GM19455 (cell line): Measurements from ENCODE around the gene HPS6.

Source experiments
- ATAC-seq: cut with Tn5 transposase; IDR thresholded peaks from one replicate; pipeline ENCODE4 v1.9.1; 2021; ENCODE audit not compliant: unreplicated experiment

The HPS6 gene

DNA sequence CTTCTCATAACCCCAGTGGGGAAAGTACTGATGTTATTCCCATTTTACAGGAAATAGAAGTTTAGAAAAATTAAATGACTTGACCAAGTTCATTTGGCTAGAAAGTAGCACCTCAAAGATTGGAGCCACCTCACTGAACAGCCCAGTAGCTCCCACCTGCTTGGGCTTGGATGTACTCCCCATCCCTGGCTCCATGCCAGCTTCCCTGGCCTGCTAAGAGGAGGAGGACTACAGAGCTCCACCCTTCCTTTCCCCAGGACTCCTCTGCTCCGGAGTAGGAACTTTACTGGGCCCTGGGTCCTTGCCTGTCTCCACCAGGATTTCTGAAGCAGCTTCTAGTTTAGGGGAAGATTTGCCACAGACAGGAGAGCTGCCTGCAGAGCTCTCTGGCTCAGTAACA is 3.1 kb downstream of the HPS6 start:
- no peak for ATAC-seq

- no peak for ATAC-seq
Measured at GRCh38 chr10:102069071-102069470, 3.9 kb downstream of the HPS6 start.

- no peak for ATAC-seq
Measured at GRCh38 chr10:102072673-102073527, 7.8 kb downstream of the HPS6 start.

GRCh38 chr10:102083541-102083940 is 18.4 kb downstream of the HPS6 start:
- ATAC-seq, result no peak

GRCh38 chr10:102085336-102085735 is 20.2 kb downstream of the HPS6 start:
- no peak for ATAC-seq

- ATAC-seq, result no peak
Measured at GRCh38 chr10:102086196-102086595, 21.0 kb downstream of the HPS6 start.

DNA sequence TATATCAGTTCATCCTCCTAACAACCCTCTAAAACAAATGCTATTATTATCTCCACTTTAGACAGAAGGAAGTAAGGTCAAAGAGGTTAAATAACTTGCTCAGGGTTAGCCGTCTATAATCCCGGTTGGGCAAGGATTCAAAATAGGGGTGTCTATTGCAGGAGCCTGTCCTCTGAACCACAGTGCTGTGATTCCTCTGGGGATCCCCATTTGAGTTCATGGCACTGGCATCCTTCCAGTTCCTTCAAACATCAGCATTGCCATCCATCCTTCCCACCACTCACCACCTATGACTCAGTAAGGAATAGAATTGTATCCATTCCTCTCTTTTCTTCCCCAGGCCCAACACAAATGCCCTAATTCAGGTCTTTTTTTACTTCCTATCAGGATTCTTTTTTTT is 25.6 kb downstream of the HPS6 start:
- ATAC-seq, result no peak

GRCh38 chr10:102096449-102096848 is 31.3 kb downstream of the HPS6 start:
- ATAC-seq, result no peak

DNA sequence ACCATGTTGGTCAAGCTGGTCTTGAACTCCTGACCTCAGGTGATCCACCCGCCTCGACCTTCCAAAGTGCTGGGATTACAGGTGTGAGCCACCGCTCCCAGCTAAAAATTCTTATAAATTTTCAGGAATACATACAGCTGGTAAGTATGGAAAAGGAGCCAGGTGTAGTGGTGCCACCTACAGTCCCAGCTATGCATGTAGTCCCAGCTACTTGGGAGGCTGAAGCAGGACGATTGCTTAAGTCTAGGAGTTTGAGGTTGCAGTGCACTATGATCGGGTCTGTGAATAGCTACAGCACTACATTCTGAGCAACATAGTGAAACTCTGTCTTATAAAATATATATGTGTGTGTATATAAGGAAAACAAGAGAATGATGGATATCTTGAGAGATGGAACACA is 36.0 kb downstream of the HPS6 start:
- ATAC-seq, result no peak

- ATAC-seq, result no peak
Measured at GRCh38 chr10:102102421-102102820, 37.3 kb downstream of the HPS6 start.

GRCh38 chr10:102106998-102107397 is 41.8 kb downstream of the HPS6 start:
- no peak for ATAC-seq

DNA sequence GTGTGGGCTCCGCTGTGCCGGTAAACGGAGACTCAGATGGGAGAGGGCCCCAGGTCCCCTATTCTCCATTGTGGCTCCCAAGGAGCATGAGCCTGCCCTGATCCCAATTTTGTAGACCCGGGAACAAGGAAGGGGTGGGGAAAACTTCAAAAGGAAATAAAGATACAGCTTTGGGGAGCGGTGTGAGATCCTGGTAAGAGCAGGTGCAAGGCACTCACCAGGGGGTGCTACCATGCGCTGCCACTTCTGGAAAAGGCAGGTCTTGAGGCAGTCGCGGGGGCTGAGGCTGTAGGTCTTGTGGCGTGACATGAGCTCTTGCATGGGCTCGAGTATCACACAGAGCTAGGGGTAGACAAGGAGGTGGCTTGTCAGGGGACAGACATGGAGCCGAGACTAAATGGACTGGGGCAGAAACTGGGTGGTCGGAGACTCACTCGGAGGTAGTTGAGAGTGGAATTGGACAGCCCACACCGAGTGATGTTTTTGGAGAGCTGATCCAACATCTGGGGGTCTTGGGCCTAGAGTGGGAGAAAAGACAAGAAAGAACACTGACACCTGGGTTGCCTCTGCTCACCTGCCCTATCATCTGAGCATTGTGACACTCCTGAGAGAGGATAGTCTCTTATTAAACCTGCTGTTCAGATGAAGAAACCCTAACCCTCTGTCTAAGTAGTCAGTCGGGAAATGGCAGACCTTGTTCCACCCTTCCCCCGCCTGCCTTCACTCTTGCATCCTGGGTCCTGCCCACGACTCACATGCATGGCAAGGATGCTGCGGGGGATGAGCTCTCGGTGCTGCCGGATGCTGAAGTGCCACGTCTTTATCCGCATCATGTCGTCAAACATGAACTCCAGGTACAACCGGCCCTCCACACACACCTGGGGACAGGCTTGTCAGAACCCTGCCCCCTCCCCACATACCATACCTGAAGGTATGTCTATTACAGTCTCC is 44.3 kb downstream of the HPS6 start:
- no peak for ATAC-seq

DNA sequence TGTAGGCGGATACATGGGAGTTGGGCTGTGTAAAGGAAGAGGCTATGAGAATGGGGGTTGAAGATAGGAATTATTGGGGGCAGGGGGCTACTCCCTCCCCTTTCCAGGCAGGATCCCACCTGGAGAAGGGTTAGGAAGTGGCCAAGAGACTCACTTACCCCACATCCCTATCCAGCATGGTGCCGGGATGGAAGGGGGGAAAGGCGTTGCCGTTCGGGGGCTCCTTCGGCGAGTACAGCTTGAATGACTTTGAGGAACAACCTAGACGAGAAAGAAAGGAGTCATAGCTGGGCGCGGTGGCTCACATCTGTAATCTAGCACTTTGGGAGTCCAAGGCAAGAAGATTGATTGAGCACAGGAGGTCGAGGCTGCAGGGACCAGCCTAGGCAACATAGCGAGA is 46.1 kb downstream of the HPS6 start:
- no peak for ATAC-seq

DNA sequence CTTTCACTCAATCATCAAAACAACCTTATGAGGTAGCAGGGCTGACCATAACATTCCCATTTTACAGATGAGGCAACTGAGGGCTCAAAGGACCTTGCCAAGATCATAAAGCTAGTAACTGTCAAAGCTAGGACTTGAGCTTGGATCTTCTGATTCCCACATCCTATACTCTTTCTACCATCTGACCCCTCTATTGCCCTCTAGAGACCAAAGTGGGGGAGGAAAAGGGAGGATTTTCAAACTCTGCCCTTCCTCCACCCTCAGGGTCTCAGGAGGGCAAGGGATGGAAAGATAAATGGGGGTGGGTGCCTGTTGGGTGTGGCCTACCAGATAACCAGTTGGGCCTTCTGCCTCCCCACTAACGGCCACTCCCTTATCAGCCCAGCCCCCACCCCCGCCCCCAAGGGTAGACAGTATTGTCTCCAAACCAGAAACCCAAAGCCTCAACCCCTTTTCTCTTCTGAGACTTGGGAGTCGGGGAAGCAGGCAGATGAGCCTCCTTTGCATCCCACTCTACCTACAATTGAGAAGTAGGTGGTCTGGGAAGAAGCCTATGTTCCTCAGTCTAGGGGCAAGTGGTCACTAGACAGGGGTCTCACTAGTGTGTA is 47.2 kb downstream of the HPS6 start:
- ATAC-seq, result no peak

GRCh38 chr10:102113261-102113955 is 48.3 kb downstream of the HPS6 start:
- ATAC-seq, result no peak

DNA sequence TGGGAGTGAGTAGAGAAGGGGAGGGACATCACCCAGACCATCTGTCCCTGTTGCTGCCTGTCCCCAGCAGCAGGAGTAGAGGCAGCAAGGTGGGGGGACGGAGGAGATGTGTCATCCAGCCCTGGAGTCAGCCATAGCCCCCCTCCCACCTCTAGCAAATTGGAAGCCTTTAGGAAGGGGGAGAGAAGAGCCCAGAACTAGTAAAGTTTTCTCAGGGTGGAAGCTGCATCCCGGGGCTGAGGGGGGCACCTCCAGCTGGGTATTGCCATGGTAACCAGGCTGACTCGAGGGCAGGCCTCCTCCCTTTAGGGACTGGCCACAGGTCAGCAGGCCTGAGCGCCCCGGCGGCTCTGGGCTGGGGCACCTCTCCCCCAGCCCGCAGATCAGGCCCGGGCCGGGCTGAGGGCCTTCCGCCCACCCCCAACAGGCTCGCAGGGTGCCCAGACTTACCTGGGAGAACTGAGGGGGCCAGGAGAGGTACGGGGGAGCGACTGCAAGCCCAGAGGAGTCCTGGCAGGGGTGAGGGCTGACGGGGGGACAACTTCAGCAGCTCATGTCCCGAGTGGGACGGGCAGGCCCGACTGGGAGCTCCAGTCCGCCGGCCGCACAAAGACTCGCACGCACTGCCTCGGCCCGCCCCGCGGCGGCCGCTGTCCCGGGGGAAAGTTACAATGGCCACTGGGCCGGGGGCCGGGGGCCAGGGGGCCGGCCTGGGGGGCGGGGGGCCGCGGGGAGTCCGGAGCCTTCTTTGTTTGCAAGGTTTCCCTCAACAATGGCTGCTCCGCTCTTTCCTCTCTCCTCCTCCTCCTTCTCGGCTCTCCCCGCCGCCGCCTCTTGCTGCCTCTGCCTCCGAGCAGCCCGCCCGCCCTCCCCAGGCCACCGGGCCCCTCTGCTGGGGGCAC is 49.1 kb downstream of the HPS6 start:
- ATAC-seq, result peak; percentile 20

DNA sequence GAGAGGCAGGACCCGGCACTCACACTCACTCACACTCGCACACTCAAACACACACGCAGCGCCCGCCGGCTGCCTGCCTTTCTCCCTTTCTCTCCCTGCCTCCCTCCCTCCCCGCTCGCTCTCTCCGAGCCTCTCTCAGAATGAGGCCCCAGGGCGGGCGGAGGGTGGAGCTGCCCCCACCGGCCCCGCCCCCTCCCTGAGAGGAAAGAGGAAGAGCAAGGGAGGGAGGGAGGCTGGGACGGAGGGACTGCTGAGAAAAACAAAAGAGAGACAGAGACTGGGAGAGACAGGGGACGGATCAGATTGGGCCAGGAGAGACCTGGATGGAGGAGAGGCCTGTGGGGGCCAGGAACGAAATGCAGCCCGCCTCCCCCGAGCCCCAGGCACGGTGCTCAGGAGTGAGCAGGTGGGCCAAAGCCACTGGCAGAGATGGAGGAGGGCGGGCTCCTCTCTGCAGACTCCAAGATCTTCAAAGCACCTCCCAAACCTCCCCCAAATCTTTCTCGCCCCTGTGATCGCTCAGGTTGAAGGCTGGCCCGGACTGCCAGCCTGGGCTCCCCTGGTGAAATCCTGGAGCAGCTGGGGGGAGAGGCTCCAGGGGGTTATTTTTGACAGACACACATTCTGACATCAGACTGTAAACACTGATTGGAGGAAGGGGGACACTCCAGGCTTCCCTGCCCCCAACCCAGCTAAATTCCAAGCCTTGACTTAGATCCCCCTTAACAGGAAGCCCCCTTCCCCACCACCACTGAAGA is 49.9 kb downstream of the HPS6 start:
- ATAC-seq, result peak; percentile 67

DNA sequence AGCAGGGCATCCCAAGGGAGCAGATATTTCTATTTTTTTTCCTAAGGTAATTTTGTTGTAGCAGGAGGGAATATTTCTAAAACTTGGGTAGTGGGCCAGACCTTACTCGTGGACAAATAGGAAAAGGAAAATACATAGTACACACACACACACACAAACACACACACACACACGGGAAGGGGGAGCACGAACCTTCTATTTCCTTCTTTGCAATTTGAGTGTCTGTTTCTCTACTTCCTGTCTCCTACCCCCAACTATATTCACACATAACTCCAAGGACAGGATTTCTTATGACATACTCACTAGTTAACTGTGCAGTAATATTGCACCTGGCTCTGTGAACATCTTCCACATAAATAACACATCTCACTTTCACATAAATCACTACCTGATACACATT is 50.6 kb downstream of the HPS6 start:
- ATAC-seq, result no peak

DNA sequence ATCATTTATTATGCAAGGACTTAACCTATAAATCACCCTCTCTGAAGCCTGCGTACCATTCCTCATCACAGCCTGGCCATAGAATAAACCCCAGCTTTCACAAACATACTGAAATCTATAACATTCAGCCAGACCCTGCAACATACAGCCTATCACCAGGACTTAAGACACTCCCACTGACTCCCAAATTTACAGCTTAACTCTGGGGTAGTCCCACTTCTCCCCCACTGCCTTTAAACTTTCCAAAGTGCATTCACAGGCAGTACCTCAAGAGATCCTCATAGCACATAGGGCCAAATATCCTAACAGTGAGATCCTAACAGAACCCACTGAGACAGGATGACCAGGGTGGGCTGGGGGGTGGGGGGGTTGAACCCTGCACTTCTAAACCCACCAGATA is 51.5 kb downstream of the HPS6 start:
- no peak for ATAC-seq
